PC-9 (cell line): ENCODE results near the gene KCNJ3.

ENCODE experiments used
- EZH2 ChIP-seq: fragments of 200-600 bp; sonication (generic); IDR thresholded peaks from 2 replicates; pipeline ENCODE4 v1.8.0; 2017; ENCODE audit warnings: antibody characterized with exemption, low read depth
- TF ChIP-seq, protein P1 (sequence below): fragments of 200-600 bp; sonication (generic); conservative IDR thresholded peaks from 2 replicates; pipeline ENCODE4 v1.6.1; 2017; ENCODE audit warnings: mixed run types, antibody characterized with exemption, mild to moderate bottlenecking, moderate library complexity

GRCh38 chr2:154814856-154815255 lies 116.4 kb downstream of the KCNJ3 start:
- TF ChIP-seq, protein P1, sequence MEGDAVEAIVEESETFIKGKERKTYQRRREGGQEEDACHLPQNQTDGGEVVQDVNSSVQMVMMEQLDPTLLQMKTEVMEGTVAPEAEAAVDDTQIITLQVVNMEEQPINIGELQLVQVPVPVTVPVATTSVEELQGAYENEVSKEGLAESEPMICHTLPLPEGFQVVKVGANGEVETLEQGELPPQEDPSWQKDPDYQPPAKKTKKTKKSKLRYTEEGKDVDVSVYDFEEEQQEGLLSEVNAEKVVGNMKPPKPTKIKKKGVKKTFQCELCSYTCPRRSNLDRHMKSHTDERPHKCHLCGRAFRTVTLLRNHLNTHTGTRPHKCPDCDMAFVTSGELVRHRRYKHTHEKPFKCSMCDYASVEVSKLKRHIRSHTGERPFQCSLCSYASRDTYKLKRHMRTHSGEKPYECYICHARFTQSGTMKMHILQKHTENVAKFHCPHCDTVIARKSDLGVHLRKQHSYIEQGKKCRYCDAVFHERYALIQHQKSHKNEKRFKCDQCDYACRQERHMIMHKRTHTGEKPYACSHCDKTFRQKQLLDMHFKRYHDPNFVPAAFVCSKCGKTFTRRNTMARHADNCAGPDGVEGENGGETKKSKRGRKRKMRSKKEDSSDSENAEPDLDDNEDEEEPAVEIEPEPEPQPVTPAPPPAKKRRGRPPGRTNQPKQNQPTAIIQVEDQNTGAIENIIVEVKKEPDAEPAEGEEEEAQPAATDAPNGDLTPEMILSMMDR: no peak
- TF ChIP-seq EZH2: no peak
